Measurements from ENCODE around the gene FRMD4A. TPM values are rescaled to one million over a fixed set of nuclear protein-coding genes. Genes with fewer than 3 reads are reported as not detected.
A peak's percentile ranks its signal among the peaks of the same experiment; 100 is the strongest.

Gene FRMD4A
- total RNA-seq, 5 donors from 2014 or later (not counting 1 experiment from before 2014, with no cell fraction given), result 1.3 to 1.8 (median 1.4) TPM

DNA sequence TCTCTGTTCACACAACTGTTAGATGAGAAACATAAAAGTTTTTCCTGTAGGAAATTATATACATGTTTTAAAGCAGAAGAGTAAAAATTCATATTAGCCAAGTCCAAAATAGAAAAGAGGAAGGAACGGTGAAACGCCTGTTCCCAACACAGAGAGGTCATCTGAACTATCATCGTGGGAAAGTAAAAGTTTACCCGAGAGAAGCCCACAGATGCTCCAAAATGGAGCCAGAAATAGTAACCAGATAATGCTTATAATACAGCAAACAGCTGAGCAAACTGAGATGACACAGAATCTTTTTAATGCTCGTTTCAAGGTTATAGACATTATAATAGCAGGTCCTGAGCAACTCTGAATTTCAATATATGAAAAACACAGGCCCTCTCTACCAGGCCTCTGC lies 24.5 kb downstream of the FRMD4A start:
- WGBS (ENCODE audit: insufficient coverage), result no CpG with 5 or more reads among the region's 5 CpGs
- Mint-ChIP-seq H3K9me3 (no peaks in the 10 kb centered on the region), H3K27me3 (peaks cover 16 to 18% of the 10 kb centered on the region in 2 donors)

GRCh38 chr10:14304046-14304445 lies 26.7 kb downstream of the FRMD4A start:
- H3K27me3 ChIP-seq (replicated peaks in 1 of 2; ENCODE audit: control insufficient read depth in 2 of 2, extremely low read depth in 1 of 2, insufficient read depth in 2 of 2, low read length in 1 of 2), result peaks cover 0 to 12% of the 10 kb centered on the region in 2 experiments
- peaks cover 4% of the 10 kb centered on the region in 2 donors for H3K27me3 Mint-ChIP-seq

More for the DNA sequence above, 24.5 kb downstream of the FRMD4A start:
- ChIA-PET CTCF (no interaction called here), POLR2A (no interaction called here)
- Mint-ChIP-seq H3K4me1 (no peaks in the 10 kb centered on the region), H3K36me3 (peaks cover 3% of the 10 kb centered on the region), H3K27ac (no peak overlapping the region), H3K4me3 (no peak overlapping the region)
- H3K4me1 ChIP-seq (ENCODE audit: control insufficient read depth in 1 of 2, extremely low read depth in 1 of 2, insufficient read depth in 2 of 2, low read length in 2 of 2), result no peaks in the 10 kb centered on the region
- DNase-seq, result no peak
- no peak overlapping the region for H3K27ac ChIP-seq (ENCODE audit: low read length)
- peaks cover 0 to 18% of the 10 kb centered on the region in 2 experiments for H3K27me3 ChIP-seq (replicated peaks in 1 of 2; ENCODE audit: control insufficient read depth in 2 of 2, extremely low read depth in 1 of 2, insufficient read depth in 2 of 2, low read length in 1 of 2)
- ATAC-seq (replicated peaks in 1 of 4), result no peak
- no peaks in the 10 kb centered on the region for H3K9me3 ChIP-seq
- no peaks in the 10 kb centered on the region for H3K36me3 ChIP-seq (ENCODE audit: control insufficient read depth in 2 of 2, extremely low read depth in 1 of 2, insufficient read depth in 1 of 2, low read length in 1 of 2)
- no peak overlapping the region for H3K4me3 ChIP-seq (ENCODE audit: control insufficient read depth in 1 of 2, extremely low read depth in 1 of 2, low read length in 1 of 2)

DNA sequence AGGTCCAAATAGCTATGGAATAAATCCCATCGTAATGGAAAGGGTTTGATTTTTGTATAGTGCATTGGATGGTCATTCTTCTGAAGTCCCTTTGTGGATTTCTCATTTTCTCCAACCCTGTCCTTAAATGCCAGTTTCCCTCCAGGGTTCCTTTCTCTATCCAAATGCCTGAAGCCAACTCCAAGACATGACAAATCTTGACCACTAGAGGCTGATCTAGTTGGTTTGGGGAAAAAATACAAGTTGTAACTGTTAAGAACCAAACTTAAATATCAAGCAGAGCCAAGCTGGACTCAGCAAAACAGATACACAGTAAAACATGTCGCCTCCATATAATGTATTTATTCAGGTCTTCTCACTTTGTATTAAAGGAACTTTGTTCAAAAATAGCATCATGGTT lies 28.7 kb downstream of the FRMD4A start:
- WGBS (ENCODE audit: insufficient coverage), result no CpG with 5 or more reads among the region's 2 CpGs
- no peak for ATAC-seq (replicated peaks in 1 of 4)
- H3K36me3 Mint-ChIP-seq, result no peaks in the 10 kb centered on the region
- H3K4me1 Mint-ChIP-seq, result no peaks in the 10 kb centered on the region
- peak in 1 of 35 experiments; percentile 4 for DNase-seq
- CTCF ChIA-PET, result interaction anchor here in 1 of 2 donors (1.2 kb wide), 1 partner anchor 121 kb away, joined by 3 read pairs; no protein-coding TSS in a partner anchor
- Histone ChIP-seq H3K4me1 (ENCODE audit: control insufficient read depth in 1 of 2, extremely low read depth in 1 of 2, insufficient read depth in 2 of 2, low read length in 2 of 2) (no peaks in the 10 kb centered on the region), H3K4me3 (ENCODE audit: control insufficient read depth in 1 of 2, extremely low read depth in 1 of 2, low read length in 1 of 2) (no peak overlapping the region), H3K27ac (ENCODE audit: low read length) (no peak overlapping the region), H3K9me3 (no peaks in the 10 kb centered on the region), H3K27me3 (replicated peaks in 1 of 2; ENCODE audit: control insufficient read depth in 2 of 2, extremely low read depth in 1 of 2, insufficient read depth in 2 of 2, low read length in 1 of 2) (peaks cover 0 to 12% of the 10 kb centered on the region in 2 experiments), H3K36me3 (ENCODE audit: control insufficient read depth in 2 of 2, extremely low read depth in 1 of 2, insufficient read depth in 1 of 2, low read length in 1 of 2) (no peaks in the 10 kb centered on the region)
- POLR2A ChIA-PET, result no interaction called here
- H3K27me3 Mint-ChIP-seq, result peaks cover 8 to 10% of the 10 kb centered on the region in 2 donors
- H3K9me3 Mint-ChIP-seq, result no peaks in the 10 kb centered on the region
- no peak overlapping the region for H3K4me3 Mint-ChIP-seq
- H3K27ac Mint-ChIP-seq, result no peak overlapping the region

More at GRCh38 chr10:14304046-14304445, 26.7 kb downstream of the FRMD4A start:
- DNase-seq (no peak), ATAC-seq (replicated peaks in 1 of 4) (no peak)
- H3K4me1 ChIP-seq (ENCODE audit: control insufficient read depth in 1 of 2, extremely low read depth in 1 of 2, insufficient read depth in 2 of 2, low read length in 2 of 2), result no peaks in the 10 kb centered on the region
- Mint-ChIP-seq H3K9me3 (no peaks in the 10 kb centered on the region), H3K4me3 (no peak overlapping the region), H3K27ac (no peak overlapping the region), H3K36me3 (no peaks in the 10 kb centered on the region), H3K4me1 (no peaks in the 10 kb centered on the region)
- H3K36me3 ChIP-seq (ENCODE audit: control insufficient read depth in 2 of 2, extremely low read depth in 1 of 2, insufficient read depth in 1 of 2, low read length in 1 of 2), result no peaks in the 10 kb centered on the region
- POLR2A ChIA-PET, result no interaction called here
- CTCF ChIA-PET, result interaction anchor here in 1 of 2 donors (0.6 kb wide), 1 partner anchor 602 kb away, joined by 3 read pairs; no protein-coding TSS in a partner anchor
- no peaks in the 10 kb centered on the region for H3K9me3 ChIP-seq
- no peak overlapping the region for H3K27ac ChIP-seq (ENCODE audit: low read length)
- no peak overlapping the region for H3K4me3 ChIP-seq (ENCODE audit: control insufficient read depth in 1 of 2, extremely low read depth in 1 of 2, low read length in 1 of 2)
- 78% methylated on average over 1 of the region's 5 CpGs for WGBS (ENCODE audit: insufficient coverage)

DNA sequence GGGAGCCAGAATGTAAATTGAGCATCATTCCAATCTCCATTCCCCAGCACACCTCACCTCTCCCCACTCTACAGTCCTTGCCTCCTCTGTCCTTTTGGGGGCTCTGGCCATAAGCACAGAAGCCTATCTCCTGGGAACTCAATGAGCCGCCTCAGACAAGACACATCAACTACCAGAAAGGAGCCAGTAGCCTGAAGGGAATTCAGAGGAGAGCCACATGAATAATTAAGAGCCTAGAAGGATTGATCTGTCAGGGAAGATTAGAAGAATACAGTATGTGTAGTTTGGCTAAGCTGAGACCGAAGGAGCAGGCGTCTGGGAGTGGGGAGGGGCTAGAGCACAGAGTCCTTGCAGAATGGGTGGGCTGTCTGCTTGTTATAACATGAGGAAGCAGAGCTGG lies 31.2 kb downstream of the FRMD4A start:
- DNase-seq (no peak), ATAC-seq (replicated peaks in 1 of 4) (no peak)
- no peaks in the 10 kb centered on the region for H3K9me3 ChIP-seq
- Mint-ChIP-seq H3K4me1 (no peaks in the 10 kb centered on the region), H3K27me3 (peaks cover 8 to 13% of the 10 kb centered on the region in 2 donors), H3K27ac (no peak overlapping the region), H3K9me3 (no peaks in the 10 kb centered on the region), H3K36me3 (no peaks in the 10 kb centered on the region), H3K4me3 (no peak overlapping the region)
- WGBS (ENCODE audit: insufficient coverage), result 78% methylated on average over 2 of the region's 3 CpGs
- no peaks in the 10 kb centered on the region for H3K4me1 ChIP-seq (ENCODE audit: control insufficient read depth in 1 of 2, extremely low read depth in 1 of 2, insufficient read depth in 2 of 2, low read length in 2 of 2)
- H3K4me3 ChIP-seq (ENCODE audit: control insufficient read depth in 1 of 2, extremely low read depth in 1 of 2, low read length in 1 of 2), result no peak overlapping the region
- H3K27ac ChIP-seq (ENCODE audit: low read length), result no peak overlapping the region
- POLR2A ChIA-PET, result no interaction called here
- H3K27me3 ChIP-seq (replicated peaks in 1 of 2; ENCODE audit: control insufficient read depth in 2 of 2, extremely low read depth in 1 of 2, insufficient read depth in 2 of 2, low read length in 1 of 2), result peaks cover 0 to 14% of the 10 kb centered on the region in 2 experiments
- no peaks in the 10 kb centered on the region for H3K36me3 ChIP-seq (ENCODE audit: control insufficient read depth in 2 of 2, extremely low read depth in 1 of 2, insufficient read depth in 1 of 2, low read length in 1 of 2)
- CTCF ChIA-PET, result interaction anchor here (0.6 to 0.8 kb wide), 2 partner anchors 73 to 372 kb away, joined by 3 to 6 read pairs; no protein-coding TSS in a partner anchor

GRCh38 chr10:14296065-14296709 lies 34.5 kb downstream of the FRMD4A start:
- Mint-ChIP-seq H3K36me3 (peaks cover 8% of the 10 kb centered on the region), H3K27ac (no peak overlapping the region), H3K4me1 (no peaks in the 10 kb centered on the region), H3K9me3 (peaks cover 4 to 19% (median 16%) of the 10 kb centered on the region in 3 donors), H3K4me3 (no peak overlapping the region), H3K27me3 (peaks cover 4 to 13% of the 10 kb centered on the region in 2 donors)
- H3K27ac ChIP-seq (ENCODE audit: low read length), result no peak overlapping the region
- H3K36me3 ChIP-seq (ENCODE audit: control insufficient read depth in 2 of 2, extremely low read depth in 1 of 2, insufficient read depth in 1 of 2, low read length in 1 of 2), result no peaks in the 10 kb centered on the region
- peaks cover 0 to 8% of the 10 kb centered on the region in 2 experiments for H3K27me3 ChIP-seq (replicated peaks in 1 of 2; ENCODE audit: control insufficient read depth in 2 of 2, extremely low read depth in 1 of 2, insufficient read depth in 2 of 2, low read length in 1 of 2)
- H3K4me3 ChIP-seq (ENCODE audit: control insufficient read depth in 1 of 2, extremely low read depth in 1 of 2, low read length in 1 of 2), result no peak overlapping the region
- POLR2A ChIA-PET, result no interaction called here
- CTCF ChIA-PET, result no interaction called here
- ATAC-seq (replicated peaks in 1 of 4) (no peak), DNase-seq (no peak)
- no peaks in the 10 kb centered on the region for H3K4me1 ChIP-seq (ENCODE audit: control insufficient read depth in 1 of 2, extremely low read depth in 1 of 2, insufficient read depth in 2 of 2, low read length in 2 of 2)
- no peaks in the 10 kb centered on the region for H3K9me3 ChIP-seq
- WGBS (ENCODE audit: insufficient coverage), result 71% methylated on average over 1 of the region's 9 CpGs

- no peak overlapping the region for H3K27ac ChIP-seq (ENCODE audit: low read length)
- H3K36me3 ChIP-seq (ENCODE audit: control insufficient read depth in 2 of 2, extremely low read depth in 1 of 2, insufficient read depth in 1 of 2, low read length in 1 of 2), result no peaks in the 10 kb centered on the region
- peaks cover 8% of the 10 kb centered on the region for H3K36me3 Mint-ChIP-seq
- no peak overlapping the region for H3K4me3 ChIP-seq (ENCODE audit: control insufficient read depth in 1 of 2, extremely low read depth in 1 of 2, low read length in 1 of 2)
- H3K27me3 Mint-ChIP-seq, result peaks cover 4 to 13% of the 10 kb centered on the region in 2 donors
- H3K4me3 Mint-ChIP-seq, result no peak overlapping the region
- H3K9me3 Mint-ChIP-seq, result peaks cover 4 to 32% (median 28%) of the 10 kb centered on the region in 3 donors
- no peaks in the 10 kb centered on the region for H3K4me1 Mint-ChIP-seq
- H3K9me3 ChIP-seq, result no peaks in the 10 kb centered on the region
- peaks cover 0 to 5% of the 10 kb centered on the region in 2 experiments for H3K27me3 ChIP-seq (replicated peaks in 1 of 2; ENCODE audit: control insufficient read depth in 2 of 2, extremely low read depth in 1 of 2, insufficient read depth in 2 of 2, low read length in 1 of 2)
- WGBS (ENCODE audit: insufficient coverage), result no CpG with 5 or more reads among the region's 14 CpGs
- ChIA-PET POLR2A (no interaction called here), CTCF (no interaction called here)
- DNase-seq, result no peak
- no peak overlapping the region for H3K27ac Mint-ChIP-seq
- ATAC-seq (replicated peaks in 1 of 4), result no peak
- no peaks in the 10 kb centered on the region for H3K4me1 ChIP-seq (ENCODE audit: control insufficient read depth in 1 of 2, extremely low read depth in 1 of 2, insufficient read depth in 2 of 2, low read length in 2 of 2)
Observed at GRCh38 chr10:14294347-14295059, 36.2 kb downstream of the FRMD4A start.
